Loucy (cell line): ENCODE measurements around the gene MYO10.

Experiments
- H2AFZ ChIP-seq: fragments of 200-600 bp; sonication (generic); 2 replicates; pipeline ENCODE4 v1.6.0; 2016; ENCODE audit warnings: antibody characterized with exemption, mild to moderate bottlenecking, low read length, moderate library complexity
- H3F3A ChIP-seq: fragments of 200-600 bp; 2 replicates; pipeline ENCODE4 v1.6.0; 2016; ENCODE audit warnings: antibody characterized with exemption, low read depth, mild to moderate bottlenecking
- H3K27me3 ChIP-seq: fragments of 200-600 bp; sonication (generic); 2 replicates; pipeline ENCODE4 v1.6.1; 2014; ENCODE audit warnings: low read length, mild to moderate bottlenecking; ENCODE audit not compliant: insufficient read depth, poor library complexity, severe bottlenecking
- H3K36me3 ChIP-seq: fragments of 200-600 bp; sonication (generic); 2 replicates; pipeline ENCODE4 v1.6.1; 2016; ENCODE audit warnings: low read length; ENCODE audit not compliant: insufficient read depth
- H3K4me1 ChIP-seq: fragments of 200-600 bp; sonication (generic); 2 replicates; pipeline ENCODE4 v1.5.1; 2014; ENCODE audit warnings: low read length, mild to moderate bottlenecking; ENCODE audit not compliant: insufficient read depth, poor library complexity, severe bottlenecking
- H3K4me2 ChIP-seq: fragments of 200-600 bp; sonication (generic); 2 replicates; pipeline ENCODE4 v1.6.0; 2014; ENCODE audit warnings: antibody characterized with exemption, low read length, low read depth, mild to moderate bottlenecking; ENCODE audit not compliant: poor library complexity, severe bottlenecking
- H3K4me3 ChIP-seq: fragments of 200-600 bp; sonication (generic); 2 replicates; pipeline ENCODE4 v1.5.1; 2014; ENCODE audit warnings: low read length, mild to moderate bottlenecking, mixed read lengths; ENCODE audit not compliant: poor library complexity, severe bottlenecking
- H3K79me2 ChIP-seq: fragments of 200-600 bp; sonication (generic); 2 replicates; pipeline ENCODE4 v1.6.1; 2014; ENCODE audit warnings: low read length; ENCODE audit not compliant: insufficient read depth
- H3K9ac ChIP-seq: fragments of 200-600 bp; sonication (generic); 2 replicates; pipeline ENCODE4 v1.6.0; 2014; ENCODE audit warnings: mild to moderate bottlenecking, low read depth, low read length, moderate library complexity; ENCODE audit not compliant: poor library complexity, severe bottlenecking
- H3K9me2 ChIP-seq: fragments of 200-600 bp; sonication (generic); replicated peaks from 2 replicates; pipeline ENCODE4 v1.6.1; 2016; ENCODE audit warnings: low read depth, low read length, mixed read lengths
- H3K9me3 ChIP-seq: fragments of 200-600 bp; sonication (generic); 2 replicates; pipeline ENCODE4 v1.6.1; 2014; ENCODE audit warnings: mild to moderate bottlenecking, antibody characterized with exemption, low read length, low read depth; ENCODE audit not compliant: insufficient read depth
- H4K20me1 ChIP-seq: fragments of 200-600 bp; sonication (generic); 2 replicates; pipeline ENCODE4 v1.6.0; 2014; ENCODE audit warnings: antibody characterized with exemption, low read length, mild to moderate bottlenecking; ENCODE audit not compliant: insufficient read depth, poor library complexity, severe bottlenecking
- CTCF ChIP-seq: fragments of 200-600 bp; sonication (generic); conservative IDR thresholded peaks from 2 replicates; pipeline ENCODE4 v1.5.1; 2014; ENCODE audit warnings: mild to moderate bottlenecking, antibody characterized with exemption, low read length
- EZH2phosphoT487 ChIP-seq: fragments of 200-600 bp; IDR thresholded peaks from 2 replicates; pipeline ENCODE4 v1.6.1; 2018; ENCODE audit warnings: antibody characterized with exemption, mild to moderate bottlenecking, moderate library complexity, borderline replicate concordance

Gene MYO10

GRCh38 chr5:16809010-16809394 lies 127.1 kb downstream of the MYO10 start:
- Histone ChIP-seq H4K20me1 (no peaks in the 10 kb centered on the region), H3K27me3 (no peaks in the 10 kb centered on the region), H2AFZ (no peak overlapping the region), H3K4me2 (no peak overlapping the region), H3K36me3 (no peaks in the 10 kb centered on the region), H3K4me3 (no peak overlapping the region), H3K9ac (no peak overlapping the region), H3K9me3 (no peaks in the 10 kb centered on the region), H3K9me2 (no peaks in the 10 kb centered on the region), H3K79me2 (no peaks in the 10 kb centered on the region), H3K4me1 (no peaks in the 10 kb centered on the region), H3F3A (no peaks in the 10 kb centered on the region)
- no peak for TF ChIP-seq EZH2phosphoT487
- TF ChIP-seq CTCF: no peak

GRCh38 chr5:16808021-16808420 lies 128.1 kb downstream of the MYO10 start:
- Histone ChIP-seq H3K9ac (no peak overlapping the region), H3K9me2 (no peaks in the 10 kb centered on the region), H3K9me3 (no peaks in the 10 kb centered on the region), H2AFZ (no peak overlapping the region), H3K4me3 (no peak overlapping the region), H3K36me3 (no peaks in the 10 kb centered on the region), H3K79me2 (no peaks in the 10 kb centered on the region), H3K4me1 (no peaks in the 10 kb centered on the region), H3F3A (no peaks in the 10 kb centered on the region), H4K20me1 (no peaks in the 10 kb centered on the region), H3K27me3 (no peaks in the 10 kb centered on the region), H3K4me2 (no peak overlapping the region)
- TF ChIP-seq CTCF (no peak), EZH2phosphoT487 (no peak)

- Histone ChIP-seq H3K4me1 (no peaks in the 10 kb centered on the region), H3F3A (no peaks in the 10 kb centered on the region), H3K36me3 (no peaks in the 10 kb centered on the region), H3K4me3 (no peak overlapping the region), H3K4me2 (no peak overlapping the region), H3K9ac (no peak overlapping the region), H3K27me3 (no peaks in the 10 kb centered on the region), H3K9me3 (no peaks in the 10 kb centered on the region), H2AFZ (no peak overlapping the region), H3K79me2 (no peaks in the 10 kb centered on the region), H3K9me2 (no peaks in the 10 kb centered on the region), H4K20me1 (no peaks in the 10 kb centered on the region)
- no peak for TF ChIP-seq EZH2phosphoT487
- TF ChIP-seq CTCF: no peak
Measured at GRCh38 chr5:16807547-16807864, 128.6 kb downstream of the MYO10 start.
